Measurements from ENCODE around the gene OR2H2. TPM values are rescaled to one million over a fixed set of nuclear protein-coding genes. Genes with fewer than 3 reads are reported as not detected.

The OR2H2 gene
- total RNA-seq, 4 donors from 2014 or later: not detected

- H3K4me3 ChIP-seq: no peak overlapping the region
- in situ Hi-C loops (cut with MboI; ENCODE audit: low pct_ligation_motif_present in 1 of 4, low pct_unique_long_range_greater_than_20kb in 1 of 4, low sequenced_read_pairs in 3 of 4): no loop called here
- H3K36me3 ChIP-seq: no peaks in the 10 kb centered on the region
- no peaks in the 10 kb centered on the region for H3K4me1 ChIP-seq
- no peak for DNase-seq
- no peak overlapping the region for H3K27ac ChIP-seq
- H3K9me3 ChIP-seq: no peaks in the 10 kb centered on the region
- no peak for TF ChIP-seq EP300 (IDR thresholded peaks at IDR 0.05; ENCODE audit: low read depth)
- TF ChIP-seq POLR2AphosphoS5 (IDR thresholded peaks at IDR 0.05): no peak
- TF ChIP-seq CTCF (IDR thresholded peaks at IDR 0.05): no peak
- no peak for TF ChIP-seq POLR2A (IDR thresholded peaks at IDR 0.05)
- peaks cover 28% of the 10 kb centered on the region for H3K27me3 ChIP-seq
- intact Hi-C loops (cut with DNase I; ENCODE audit: low total_unique reads): no loop called here
Measured at GRCh38 chr6:29564875-29565274, 20.0 kb upstream of the OR2H2 start.

DNA sequence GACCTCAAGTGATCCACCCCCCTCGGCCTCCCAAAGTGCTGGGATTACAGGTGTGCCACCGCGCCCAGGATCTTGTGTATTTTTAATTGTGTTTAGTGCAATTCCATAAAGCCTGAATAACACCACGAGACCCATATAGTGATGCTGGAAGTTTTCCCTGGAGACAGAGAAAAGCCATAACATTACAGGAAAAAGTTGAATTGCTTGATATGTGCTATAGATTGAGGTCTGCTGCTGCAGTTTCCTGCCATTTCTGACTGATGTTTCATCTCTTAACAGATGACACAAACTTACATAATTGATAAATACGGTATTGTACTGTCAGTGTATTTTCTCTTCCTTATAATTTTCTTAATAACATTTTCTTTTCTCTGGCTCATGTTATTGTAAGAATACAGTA, 18.1 kb upstream of the OR2H2 start:
- TF ChIP-seq POLR2A (IDR thresholded peaks at IDR 0.05): no peak
- TF ChIP-seq EP300 (IDR thresholded peaks at IDR 0.05; ENCODE audit: low read depth): no peak
- no peak for TF ChIP-seq CTCF (IDR thresholded peaks at IDR 0.05)
- no peak for TF ChIP-seq POLR2AphosphoS5 (IDR thresholded peaks at IDR 0.05)
- Histone ChIP-seq H3K27ac (no peak overlapping the region), H3K36me3 (no peaks in the 10 kb centered on the region), H3K9me3 (no peaks in the 10 kb centered on the region), H3K4me3 (no peak overlapping the region), H3K4me1 (no peaks in the 10 kb centered on the region), H3K27me3 (peaks cover 28% of the 10 kb centered on the region)
- intact Hi-C loops (cut with DNase I; ENCODE audit: low total_unique reads): no loop called here
- in situ Hi-C loops (cut with MboI; ENCODE audit: low pct_ligation_motif_present in 1 of 4, low pct_unique_long_range_greater_than_20kb in 1 of 4, low sequenced_read_pairs in 3 of 4): no loop called here
- 62 to 69% methylated on average over 5 of the region's 5 CpGs for WGBS, 2 donors (ENCODE audit: low coverage in 1 of 2)
- no peak for DNase-seq

- DNase-seq: no peak
- Histone ChIP-seq H3K4me1 (no peaks in the 10 kb centered on the region), H3K27ac (no peak overlapping the region), H3K27me3 (peaks cover 23% of the 10 kb centered on the region), H3K9me3 (no peaks in the 10 kb centered on the region), H3K36me3 (no peaks in the 10 kb centered on the region), H3K4me3 (no peak overlapping the region)
- in situ Hi-C loops (cut with MboI; ENCODE audit: low pct_ligation_motif_present in 1 of 4, low pct_unique_long_range_greater_than_20kb in 1 of 4, low sequenced_read_pairs in 3 of 4) (no loop called here), intact Hi-C loops (cut with DNase I; ENCODE audit: low total_unique reads) (no loop called here)
- 32 to 37% methylated on average over 2 of the region's 2 CpGs for WGBS, 2 donors (ENCODE audit: low coverage in 1 of 2)
- TF ChIP-seq CTCF (IDR thresholded peaks at IDR 0.05) (no peak), POLR2A (IDR thresholded peaks at IDR 0.05) (no peak), POLR2AphosphoS5 (IDR thresholded peaks at IDR 0.05) (no peak), EP300 (IDR thresholded peaks at IDR 0.05; ENCODE audit: low read depth) (no peak)
Measured at GRCh38 chr6:29567541-29567940, 17.4 kb upstream of the OR2H2 start.

DNA sequence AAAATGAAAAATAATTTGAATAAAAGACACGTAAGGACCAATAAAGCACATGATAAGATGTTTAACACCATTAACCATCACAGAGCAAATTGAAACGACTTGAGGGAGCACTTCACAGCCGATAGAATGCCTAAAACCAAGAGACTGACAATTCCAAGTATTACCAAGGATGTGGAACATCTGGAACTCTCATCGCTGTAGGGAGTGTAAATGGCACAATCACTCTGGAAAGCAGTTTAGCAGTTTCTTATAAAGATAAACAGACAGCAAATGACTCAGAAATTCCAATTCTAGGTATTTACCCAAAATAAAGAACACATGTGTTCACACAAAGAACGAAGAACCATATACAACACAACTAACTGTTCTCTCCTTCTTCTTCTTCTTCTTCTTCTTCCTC, 16.9 kb upstream of the OR2H2 start:
- no peaks in the 10 kb centered on the region for H3K36me3 ChIP-seq
- H3K9me3 ChIP-seq: no peaks in the 10 kb centered on the region
- intact Hi-C loops (cut with DNase I; ENCODE audit: low total_unique reads): no loop called here
- 60 to 62% methylated on average over 5 of the region's 5 CpGs for WGBS, 2 donors (ENCODE audit: low coverage in 1 of 2)
- peaks cover 23% of the 10 kb centered on the region for H3K27me3 ChIP-seq
- no peaks in the 10 kb centered on the region for H3K4me1 ChIP-seq
- H3K27ac ChIP-seq: no peak overlapping the region
- in situ Hi-C loops (cut with MboI; ENCODE audit: low pct_ligation_motif_present in 1 of 4, low pct_unique_long_range_greater_than_20kb in 1 of 4, low sequenced_read_pairs in 3 of 4): no loop called here
- DNase-seq: no peak
- no peak overlapping the region for H3K4me3 ChIP-seq
- TF ChIP-seq POLR2AphosphoS5 (IDR thresholded peaks at IDR 0.05): no peak
- TF ChIP-seq CTCF (IDR thresholded peaks at IDR 0.05): no peak
- no peak for TF ChIP-seq POLR2A (IDR thresholded peaks at IDR 0.05)
- no peak for TF ChIP-seq EP300 (IDR thresholded peaks at IDR 0.05; ENCODE audit: low read depth)
